CD4-positive, CD25-positive, alpha-beta regulatory T cell (primary cell): ENCODE results near the gene GPR137. TPM values are rescaled to one million over a fixed set of nuclear protein-coding genes. Genes with fewer than 3 reads are reported as not detected.
"Not testable (repeated sequence)": the region's sequence is repeated elsewhere in the genome, so short reads cannot be mapped to it uniquely, and the experiment has no call there.

ENCODE experiments used
- ATAC-seq, 2 donors: fragments of 150-1000 bp; cut with Tn5 transposase; one replicate each; pipeline ENCODE4 v1.10.0; 2021; ENCODE audit warnings: low read depth in 2 of 2, moderate number of reproducible peaks in 2 of 2, moderate library complexity in 1 of 2
- DNase-seq, 3 donors: peaks; one replicate each; pipeline versions ENCODE4 v3.0.0 to v3.0.0-alpha.2; 2012 to 2022; ENCODE audit warnings: mixed read lengths in 1 of 3
- H3K27ac ChIP-seq: one replicate; pipeline ENCODE4 v1.7.0; 2013; ENCODE audit warnings: mild to moderate bottlenecking, low read length; ENCODE audit not compliant: insufficient read depth, poor library complexity, severe bottlenecking
- H3K27me3 ChIP-seq: one replicate; pipeline ENCODE4 v1.7.0; 2013; ENCODE audit warnings: low read length; ENCODE audit not compliant: control insufficient read depth, insufficient read depth
- H3K36me3 ChIP-seq: one replicate; pipeline ENCODE4 v1.7.0; 2013; ENCODE audit warnings: mild to moderate bottlenecking, low read length, moderate library complexity; ENCODE audit not compliant: control insufficient read depth, insufficient read depth
- H3K4me1 ChIP-seq: 2 replicates; pipeline ENCODE4 v1.7.0; 2013; ENCODE audit warnings: mild to moderate bottlenecking, low read length; ENCODE audit not compliant: insufficient read depth, control insufficient read depth, poor library complexity, severe bottlenecking
- H3K4me3 ChIP-seq: one replicate; pipeline ENCODE4 v1.7.0; 2013; ENCODE audit warnings: low read depth, mild to moderate bottlenecking, low read length, moderate library complexity
- H3K9me3 ChIP-seq, 2 experiments: 1 replicate in 1 of 2; 2 replicates in 1 of 2; pipeline ENCODE4 v1.7.0; 2013; ENCODE audit warnings: low read length in 2 of 2, mild to moderate bottlenecking in 1 of 2, moderate library complexity in 1 of 2; ENCODE audit not compliant: control insufficient read depth in 2 of 2
- H3K27ac Mint-ChIP-seq, 3 donors: one replicate each; pipeline ENCODE4 v1.8.0; 2020 to 2022; ENCODE audit warnings: mild to moderate bottlenecking in 3 of 3, mixed read lengths in 3 of 3, moderate library complexity in 2 of 3
- H3K27me3 Mint-ChIP-seq: one replicate; pipeline ENCODE4 v1.8.0; 2022; ENCODE audit warnings: mild to moderate bottlenecking, mixed read lengths
- H3K36me3 Mint-ChIP-seq: one replicate; pipeline ENCODE4 v1.8.0; 2020; ENCODE audit warnings: mixed read lengths
- H3K4me1 Mint-ChIP-seq, 4 donors: one replicate each; pipeline ENCODE4 v1.8.0; 2020 to 2022; ENCODE audit warnings: mixed read lengths in 4 of 4, mild to moderate bottlenecking in 1 of 4
- H3K4me3 Mint-ChIP-seq, 4 donors: one replicate each; pipeline ENCODE4 v1.8.0; 2020 to 2022; ENCODE audit warnings: mild to moderate bottlenecking in 4 of 4, mixed read lengths in 4 of 4, moderate library complexity in 3 of 4
- H3K9me3 Mint-ChIP-seq, 7 donors: one replicate each; pipeline ENCODE4 v1.8.0; 2020 to 2022; ENCODE audit warnings: mixed read lengths in 7 of 7, mild to moderate bottlenecking in 3 of 7, moderate library complexity in 2 of 7
- polyA plus RNA-seq, 4 donors: library from polyadenylated mRNA; unstranded; fragments of 300-500 nt; fragmentation: Illumina TruSeq; gene quantifications; one replicate each; pipeline ENCODE4 v1.2.3, GENCODE V29; 2021
- total RNA-seq: library from RNA; stranded (reverse); gene quantifications from one replicate; pipeline ENCODE4 v1.2.3, GENCODE V29; 2022

The GPR137 gene
- total and polyA plus RNA-seq, 5 donors from 2014 or later, result 4.1 to 26.0 (median 6.5) TPM

GRCh38 chr11:64314805-64315561, 29.3 kb downstream of the GPR137 start:
- no peaks in the 10 kb centered on the region for H3K9me3 ChIP-seq
- peaks cover 0 to 2% (median 0%) of the 10 kb centered on the region in 7 donors for H3K9me3 Mint-ChIP-seq
- H3K36me3 Mint-ChIP-seq, result peaks cover 14% of the 10 kb centered on the region
- H3K36me3 ChIP-seq, result peaks cover 4% of the 10 kb centered on the region
- no peak for ATAC-seq
- peaks cover 31% of the 10 kb centered on the region for H3K4me1 ChIP-seq
- peaks cover 0 to 59% (median 29%) of the 10 kb centered on the region in 4 donors for H3K4me1 Mint-ChIP-seq
- no peaks in the 10 kb centered on the region for H3K27me3 Mint-ChIP-seq
- H3K27ac ChIP-seq, result no peak overlapping the region
- no peaks in the 10 kb centered on the region for H3K27me3 ChIP-seq
- DNase-seq, result no peak
- peak overlapping the region in 1 of 3 donors; percentile 26 for H3K27ac Mint-ChIP-seq
- peak overlapping the region in 2 of 4 donors; percentile 24 to 80 for H3K4me3 Mint-ChIP-seq
- no peak overlapping the region for H3K4me3 ChIP-seq

GRCh38 chr11:64315667-64316526, 30.2 kb downstream of the GPR137 start:
- peak overlapping the region; percentile 93 to 97 (median 96) for H3K4me3 Mint-ChIP-seq
- not testable (repeated sequence) for H3K27me3 Mint-ChIP-seq, H3K9me3 ChIP-seq, H3K36me3 ChIP-seq, DNase-seq, H3K27me3 ChIP-seq, H3K4me3 ChIP-seq, H3K9me3 Mint-ChIP-seq, ATAC-seq
- Histone ChIP-seq H3K4me1 (peaks cover 31% of the 10 kb centered on the region), H3K27ac (peak overlapping the region; percentile 98)
- H3K4me1 Mint-ChIP-seq, result peaks cover 0 to 57% (median 32%) of the 10 kb centered on the region in 4 donors
- H3K36me3 Mint-ChIP-seq, result peaks cover 22% of the 10 kb centered on the region
- H3K27ac Mint-ChIP-seq, result peak overlapping the region; percentile 99 to 100 (median 100)

GRCh38 chr11:64316672-64317324, 31.1 kb downstream of the GPR137 start:
- Mint-ChIP-seq H3K36me3 (peaks cover 28% of the 10 kb centered on the region), H3K4me1 (peaks cover 0 to 57% (median 32%) of the 10 kb centered on the region in 4 donors)

GRCh38 chr11:64317325-64317960, 31.8 kb downstream of the GPR137 start, which contains the start of gene TRMT112:
TSS of gene TRMT112 (minus strand) at chr11:64317559. CDS start at chr11:64317526, 33 bp downstream.
- Histone ChIP-seq H3K9me3 (no peaks in the 10 kb centered on the region), H3K27me3 (no peaks in the 10 kb centered on the region), H3K27ac (peak within 1 kb of the TSS; percentile 98), H3K36me3 (peaks cover 8% of the 10 kb centered on the region), H3K4me3 (peak within 1 kb of the TSS; percentile 89), H3K4me1 (peaks cover 31% of the 10 kb centered on the region)
- DNase-seq, result peak; percentile 98
- Mint-ChIP-seq H3K27me3 (no peaks in the 10 kb centered on the region), H3K4me3 (peak within 1 kb of the TSS; percentile 93 to 97 (median 96)), H3K36me3 (peaks cover 27% of the 10 kb centered on the region), H3K27ac (peak within 1 kb of the TSS; percentile 99 to 100 (median 100)), H3K9me3 (peaks cover 0 to 2% (median 0%) of the 10 kb centered on the region in 7 donors), H3K4me1 (peaks cover 0 to 54% (median 32%) of the 10 kb centered on the region in 4 donors)
- peak; percentile 81 for ATAC-seq

More at GRCh38 chr11:64316672-64317324, 31.1 kb downstream of the GPR137 start:
- Histone ChIP-seq H3K27me3 (no peaks in the 10 kb centered on the region), H3K4me1 (peaks cover 31% of the 10 kb centered on the region), H3K27ac (peak overlapping the region; percentile 98), H3K9me3 (no peaks in the 10 kb centered on the region), H3K4me3 (peak overlapping the region; percentile 89), H3K36me3 (peaks cover 8% of the 10 kb centered on the region)
- Mint-ChIP-seq H3K27ac (peak overlapping the region; percentile 99 to 100 (median 100)), H3K4me3 (peak overlapping the region; percentile 93 to 97 (median 96)), H3K9me3 (peaks cover 0 to 2% (median 0%) of the 10 kb centered on the region in 7 donors), H3K27me3 (no peaks in the 10 kb centered on the region)
- DNase-seq (peak in 2 of 3 donors; percentile 28 to 67), ATAC-seq (no peak)

GRCh38 chr11:64317961-64318765, 32.5 kb downstream of the GPR137 start, which contains the start of gene PRDX5:
TSS of gene PRDX5 (plus strand) at chr11:64318121. CDS start at chr11:64318216, 95 bp downstream.
- H3K27ac Mint-ChIP-seq, result peak within 1 kb of the TSS; percentile 99 to 100 (median 100)
- H3K27me3 Mint-ChIP-seq, result no peaks in the 10 kb centered on the region
- peaks cover 31% of the 10 kb centered on the region for H3K4me1 ChIP-seq
- no peaks in the 10 kb centered on the region for H3K9me3 ChIP-seq
- H3K36me3 Mint-ChIP-seq, result peaks cover 21% of the 10 kb centered on the region
- H3K4me3 Mint-ChIP-seq, result peak within 1 kb of the TSS; percentile 93 to 97 (median 96)
- peak within 1 kb of the TSS; percentile 98 for H3K27ac ChIP-seq
- H3K4me3 ChIP-seq, result peak within 1 kb of the TSS; percentile 89
- DNase-seq, result peak; percentile 93 to 98 (median 97)
- H3K9me3 Mint-ChIP-seq, result no peaks in the 10 kb centered on the region
- H3K4me1 Mint-ChIP-seq, result peaks cover 0 to 47% (median 28%) of the 10 kb centered on the region in 4 donors
- peak; percentile 78 to 82 for ATAC-seq
- H3K27me3 ChIP-seq, result no peaks in the 10 kb centered on the region
- peaks cover 8% of the 10 kb centered on the region for H3K36me3 ChIP-seq

- peak overlapping the region; percentile 95 to 100 (median 99) for H3K27ac Mint-ChIP-seq
- H3K9me3 ChIP-seq, result no peaks in the 10 kb centered on the region
- H3K4me1 ChIP-seq, result peaks cover 31% of the 10 kb centered on the region
- peaks cover 18% of the 10 kb centered on the region for H3K36me3 Mint-ChIP-seq
- peaks cover 0 to 44% (median 26%) of the 10 kb centered on the region in 4 donors for H3K4me1 Mint-ChIP-seq
- H3K36me3 ChIP-seq, result peaks cover 8% of the 10 kb centered on the region
- H3K9me3 Mint-ChIP-seq, result no peaks in the 10 kb centered on the region
- no peaks in the 10 kb centered on the region for H3K27me3 Mint-ChIP-seq
- H3K27me3 ChIP-seq, result no peaks in the 10 kb centered on the region
- DNase-seq (no peak), ATAC-seq (no peak)
- peak overlapping the region; percentile 93 to 97 (median 96) for H3K4me3 Mint-ChIP-seq
- peak overlapping the region; percentile 26 for H3K4me3 ChIP-seq
- peak overlapping the region; percentile 98 for H3K27ac ChIP-seq
Observed at GRCh38 chr11:64318766-64319761, 33.4 kb downstream of the GPR137 start.
